ENCODE data around the gene ABHD17A. TPM values are rescaled to one million over a fixed set of nuclear protein-coding genes. Genes with fewer than 3 reads are reported as not detected.

The ABHD17A gene
- total RNA-seq, 1 donor from 2014 or later, result 73.9 TPM

- Mint-ChIP-seq H3K4me3 (no peak overlapping the region), H3K27me3 (ENCODE audit: low read depth) (no peaks in the 10 kb centered on the region), H3K27ac (ENCODE audit: unreplicated experiment) (no peak overlapping the region), H3K36me3 (ENCODE audit: low read depth) (peaks cover 4% of the 10 kb centered on the region), H3K9me3 (no peaks in the 10 kb centered on the region), H3K4me1 (peaks cover 4% of the 10 kb centered on the region)
- no peak for TF ChIP-seq CTCF (conservative IDR thresholded peaks at IDR 0.05)
- DNase-seq (ENCODE audit: low read depth, low spot score), result no peak
Observed at GRCh38 chr19:1913781-1914577, 28.7 kb upstream of the ABHD17A start.

GRCh38 chr19:1912760-1913505, 27.6 kb upstream of the ABHD17A start:
- DNase-seq (ENCODE audit: low read depth, low spot score), result no peak
- peaks cover 4% of the 10 kb centered on the region for H3K36me3 Mint-ChIP-seq (ENCODE audit: low read depth)
- H3K4me3 Mint-ChIP-seq, result no peak overlapping the region
- H3K27ac Mint-ChIP-seq (ENCODE audit: unreplicated experiment), result no peak overlapping the region
- no peaks in the 10 kb centered on the region for H3K9me3 Mint-ChIP-seq
- peaks cover 4% of the 10 kb centered on the region for H3K4me1 Mint-ChIP-seq
- no peak for TF ChIP-seq CTCF (conservative IDR thresholded peaks at IDR 0.05)
- H3K27me3 Mint-ChIP-seq (ENCODE audit: low read depth), result no peaks in the 10 kb centered on the region

GRCh38 chr19:1911995-1912394, 26.7 kb upstream of the ABHD17A start:
- Mint-ChIP-seq H3K36me3 (ENCODE audit: low read depth) (peaks cover 4% of the 10 kb centered on the region), H3K4me1 (peaks cover 4% of the 10 kb centered on the region), H3K4me3 (no peak overlapping the region), H3K27me3 (ENCODE audit: low read depth) (no peaks in the 10 kb centered on the region), H3K9me3 (no peaks in the 10 kb centered on the region), H3K27ac (ENCODE audit: unreplicated experiment) (no peak overlapping the region)
- TF ChIP-seq CTCF (conservative IDR thresholded peaks at IDR 0.05), result no peak
- no peak for DNase-seq (ENCODE audit: low read depth, low spot score)

GRCh38 chr19:1911098-1911497, 25.8 kb upstream of the ABHD17A start:
- TF ChIP-seq CTCF (conservative IDR thresholded peaks at IDR 0.05), result no peak
- no peak for DNase-seq (ENCODE audit: low read depth, low spot score)
- H3K27ac Mint-ChIP-seq (ENCODE audit: unreplicated experiment), result no peak overlapping the region

GRCh38 chr19:1910177-1910576, 24.9 kb upstream of the ABHD17A start:
- Mint-ChIP-seq H3K4me3 (peak overlapping the region; percentile 39), H3K27ac (ENCODE audit: unreplicated experiment) (peak overlapping the region; percentile 63), H3K4me1 (peaks cover 9% of the 10 kb centered on the region), H3K9me3 (no peaks in the 10 kb centered on the region), H3K36me3 (ENCODE audit: low read depth) (peaks cover 4% of the 10 kb centered on the region), H3K27me3 (ENCODE audit: low read depth) (no peaks in the 10 kb centered on the region)
- DNase-seq (ENCODE audit: low read depth, low spot score), result no peak
- TF ChIP-seq CTCF (conservative IDR thresholded peaks at IDR 0.05), result no peak

More at GRCh38 chr19:1911098-1911497, 25.8 kb upstream of the ABHD17A start:
- H3K4me3 Mint-ChIP-seq, result no peak overlapping the region
- H3K4me1 Mint-ChIP-seq, result peaks cover 4% of the 10 kb centered on the region
- no peaks in the 10 kb centered on the region for H3K27me3 Mint-ChIP-seq (ENCODE audit: low read depth)
- no peaks in the 10 kb centered on the region for H3K9me3 Mint-ChIP-seq
- peaks cover 4% of the 10 kb centered on the region for H3K36me3 Mint-ChIP-seq (ENCODE audit: low read depth)
